GM12865 (cell line): Measurements from ENCODE around the gene CRYGA.

ENCODE experiments used
- DNase-seq: peaks from one replicate; pipeline ENCODE4 v3.0.0; 2010; ENCODE audit warnings: low read depth
- H3K4me3 ChIP-seq: 2 replicates; pipeline ENCODE4 v1.5.1; 2011; ENCODE audit warnings: mild to moderate bottlenecking, low read depth, low read length, control low read depth
- TF ChIP-seq, protein P1 (sequence below): IDR thresholded peaks from 2 replicates; pipeline ENCODE4 v1.5.1; 2011; ENCODE audit warnings: low read length, control low read depth, low read depth, inconsistent platforms; ENCODE audit not compliant: insufficient read depth; ENCODE audit errors: missing control alignments

The CRYGA gene

DNA sequence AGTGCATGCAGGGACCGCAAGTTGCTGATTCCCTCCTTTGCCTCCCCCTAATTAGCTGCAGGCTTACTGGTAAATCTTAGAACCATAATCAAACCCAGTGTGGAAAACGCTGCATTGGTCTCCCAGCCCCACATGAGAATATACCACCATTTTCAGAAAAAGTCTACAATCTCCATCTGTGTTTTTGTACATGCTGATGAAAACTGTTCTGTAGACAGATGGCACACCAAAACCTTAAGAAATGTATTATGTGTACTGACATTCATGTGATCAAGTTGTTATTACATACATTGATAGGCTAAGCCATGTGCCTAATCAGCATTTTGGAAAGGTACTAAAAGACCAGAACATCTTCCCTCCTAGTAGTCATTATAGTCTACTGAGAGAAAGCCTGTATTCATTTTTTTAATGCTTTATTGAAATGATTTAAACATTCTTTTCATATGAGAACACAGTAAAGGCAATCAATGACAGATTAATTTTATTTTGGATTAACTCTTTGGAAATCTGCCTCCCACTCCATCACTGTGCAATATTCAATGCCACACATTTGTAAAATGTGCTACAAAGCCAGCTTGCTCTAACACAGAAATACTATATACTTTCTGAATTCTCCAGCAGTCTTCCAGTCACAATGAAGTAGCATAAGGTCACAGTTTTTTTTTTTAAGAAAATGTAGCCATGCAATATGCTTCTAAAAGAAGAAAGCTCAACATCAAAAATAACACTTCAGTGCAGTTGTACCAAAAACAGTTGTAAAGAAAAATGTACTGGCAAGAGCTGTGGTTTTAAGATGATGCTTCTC is 1.8 kb upstream of the CRYGA start:
- H3K4me3 ChIP-seq, result no peak overlapping the region
- DNase-seq, result no peak
- TF ChIP-seq, protein P1, sequence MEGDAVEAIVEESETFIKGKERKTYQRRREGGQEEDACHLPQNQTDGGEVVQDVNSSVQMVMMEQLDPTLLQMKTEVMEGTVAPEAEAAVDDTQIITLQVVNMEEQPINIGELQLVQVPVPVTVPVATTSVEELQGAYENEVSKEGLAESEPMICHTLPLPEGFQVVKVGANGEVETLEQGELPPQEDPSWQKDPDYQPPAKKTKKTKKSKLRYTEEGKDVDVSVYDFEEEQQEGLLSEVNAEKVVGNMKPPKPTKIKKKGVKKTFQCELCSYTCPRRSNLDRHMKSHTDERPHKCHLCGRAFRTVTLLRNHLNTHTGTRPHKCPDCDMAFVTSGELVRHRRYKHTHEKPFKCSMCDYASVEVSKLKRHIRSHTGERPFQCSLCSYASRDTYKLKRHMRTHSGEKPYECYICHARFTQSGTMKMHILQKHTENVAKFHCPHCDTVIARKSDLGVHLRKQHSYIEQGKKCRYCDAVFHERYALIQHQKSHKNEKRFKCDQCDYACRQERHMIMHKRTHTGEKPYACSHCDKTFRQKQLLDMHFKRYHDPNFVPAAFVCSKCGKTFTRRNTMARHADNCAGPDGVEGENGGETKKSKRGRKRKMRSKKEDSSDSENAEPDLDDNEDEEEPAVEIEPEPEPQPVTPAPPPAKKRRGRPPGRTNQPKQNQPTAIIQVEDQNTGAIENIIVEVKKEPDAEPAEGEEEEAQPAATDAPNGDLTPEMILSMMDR, result no peak

DNA sequence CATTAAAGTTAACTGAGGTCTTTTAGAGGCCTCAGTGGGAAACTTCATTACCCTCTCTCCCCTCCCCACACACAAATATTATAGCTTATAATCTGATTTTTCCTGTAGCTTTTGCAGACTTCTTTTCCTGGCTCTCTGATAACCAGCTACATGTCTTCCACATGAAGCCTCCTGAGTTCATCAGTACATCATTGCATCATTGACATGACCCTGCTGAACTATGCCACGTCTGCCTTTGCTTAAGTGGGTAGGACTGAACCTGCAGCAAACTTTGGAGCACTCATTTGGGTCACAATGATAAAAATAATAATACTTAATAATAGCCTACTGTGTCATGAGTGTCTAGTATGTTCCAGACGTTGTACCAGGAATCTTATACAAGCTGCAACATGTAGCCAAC is 7.0 kb downstream of the CRYGA start:
- no peak for DNase-seq
- H3K4me3 ChIP-seq, result no peak overlapping the region
- TF ChIP-seq, protein P1, result no peak

DNA sequence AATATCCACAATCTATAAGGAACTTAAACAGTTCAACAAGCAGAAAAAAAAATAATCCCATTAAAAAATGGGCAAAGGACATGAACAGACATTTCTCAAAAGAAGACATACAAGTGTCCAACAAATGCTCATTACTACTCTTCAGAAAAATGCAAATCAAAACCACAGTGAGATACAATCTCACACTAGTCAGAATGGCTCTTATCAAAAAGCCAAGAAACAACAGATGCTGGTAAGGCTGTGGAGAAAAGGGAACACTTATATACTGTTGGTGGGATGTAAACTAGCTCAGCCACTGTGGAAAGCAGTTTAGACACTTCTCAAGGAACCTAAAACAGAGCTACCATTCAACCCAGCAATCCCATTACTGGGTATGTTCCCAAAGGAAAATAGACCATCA is 10.2 kb downstream of the CRYGA start:
- no peak for DNase-seq
- no peak overlapping the region for H3K4me3 ChIP-seq
- TF ChIP-seq, protein P1, result no peak

DNA sequence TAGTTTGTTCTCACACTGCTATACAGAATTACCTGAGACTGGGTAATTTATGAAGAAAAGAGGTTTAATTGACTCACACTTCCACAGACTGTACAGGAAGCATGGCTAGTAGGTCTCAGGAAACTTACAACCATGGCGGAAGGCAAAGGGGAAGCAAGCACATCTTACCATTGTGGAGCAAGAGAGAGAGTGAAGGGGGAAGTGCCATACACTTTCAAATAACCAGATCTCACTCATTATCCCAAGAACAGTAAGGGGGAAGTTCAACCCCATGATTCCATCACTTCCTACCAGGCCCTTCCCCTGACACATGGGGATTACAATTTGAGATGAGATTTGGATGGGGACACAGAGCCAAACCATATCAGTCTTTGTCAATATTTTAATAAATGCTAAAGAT is 12.4 kb downstream of the CRYGA start:
- TF ChIP-seq, protein P1, result no peak
- H3K4me3 ChIP-seq, result no peak overlapping the region
- no peak for DNase-seq

DNA sequence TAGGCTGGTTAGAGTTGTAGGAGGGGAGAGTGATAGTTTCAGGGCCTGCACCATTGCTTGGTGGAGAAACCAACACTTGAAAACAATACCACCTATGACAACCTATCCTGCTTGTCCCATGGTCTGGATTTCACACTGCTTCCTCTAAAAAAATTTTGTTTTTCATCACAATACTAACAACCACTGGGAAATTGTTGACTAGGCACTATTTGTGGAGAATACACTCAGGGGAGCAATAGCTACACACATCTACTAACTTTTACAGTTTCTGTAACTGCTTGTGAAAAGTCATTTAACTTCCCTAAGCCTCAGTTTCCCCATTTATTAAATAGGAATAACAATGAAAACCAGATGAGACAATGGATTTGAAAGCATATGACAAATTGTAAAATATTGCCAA is 13.3 kb downstream of the CRYGA start:
- no peak for DNase-seq
- no peak overlapping the region for H3K4me3 ChIP-seq
- TF ChIP-seq, protein P1, result no peak

DNA sequence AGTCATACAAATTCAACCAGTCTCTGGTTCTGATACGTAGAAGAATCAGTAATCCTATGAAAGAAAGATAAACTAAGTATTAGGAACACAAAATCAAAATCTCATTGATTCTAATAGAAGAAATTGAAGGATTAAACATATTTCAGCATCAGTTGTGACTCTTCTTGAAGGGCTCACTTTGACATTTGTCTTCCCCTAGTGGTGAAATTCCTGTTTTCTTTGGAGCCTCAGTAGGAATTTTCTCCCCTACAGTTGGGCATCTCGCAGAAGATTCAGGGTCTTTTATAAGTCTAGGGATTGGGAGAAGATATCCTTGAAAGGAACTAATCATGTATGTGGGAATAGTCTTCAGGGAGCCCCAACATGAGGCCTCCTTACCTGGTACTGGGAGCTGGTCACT is 14.6 kb downstream of the CRYGA start:
- TF ChIP-seq, protein P1, result no peak
- no peak for DNase-seq
- H3K4me3 ChIP-seq, result no peak overlapping the region

DNA sequence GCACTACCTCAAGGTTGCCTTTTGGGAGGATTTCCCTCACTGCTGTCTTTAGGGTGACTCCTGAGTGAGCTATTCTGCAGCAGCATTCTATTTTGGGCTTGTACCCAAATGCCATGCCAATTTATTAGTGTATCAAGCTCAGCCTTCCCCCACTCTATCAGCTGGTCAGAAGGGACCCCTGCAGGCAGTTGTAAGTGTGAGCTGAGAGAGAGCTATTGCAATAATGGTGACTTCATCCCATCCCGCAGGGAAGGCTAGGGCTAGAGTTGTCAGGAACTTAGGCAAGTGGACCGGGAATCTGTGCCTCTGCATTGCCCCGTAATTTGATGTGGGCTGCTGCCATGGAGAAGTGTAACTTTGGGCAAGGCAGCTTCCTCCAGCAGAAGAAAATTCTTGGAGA is 15.6 kb downstream of the CRYGA start:
- no peak for DNase-seq
- TF ChIP-seq, protein P1, result no peak
- no peak overlapping the region for H3K4me3 ChIP-seq
